ENCODE results near the gene GSG1L. TPM values are rescaled to one million over a fixed set of nuclear protein-coding genes. Genes with fewer than 3 reads are reported as not detected.

GSG1L gene
- polyA plus RNA-seq, 3 donors: not detected

GRCh38 chr16:27826081-27826892 lies 237.2 kb downstream of the GSG1L start:
- no peak for TF ChIP-seq CTCF (IDR thresholded peaks at IDR 0.05)
- intact Hi-C loops (cut with micrococcal nuclease): no loop called here
- Histone ChIP-seq H2AFZ (ENCODE audit: insufficient read depth, low read depth, low read length, poor library complexity, severe bottlenecking) (no peak overlapping the region), H3K36me3 (replicated peaks in 1 of 2; ENCODE audit: control insufficient read depth in 1 of 2, insufficient read depth in 2 of 2, low read length in 2 of 2) (no peaks in the 10 kb centered on the region), H3K4me2 (replicated peaks; ENCODE audit: extremely low read depth, low read length, poor library complexity, severe bottlenecking) (no peak overlapping the region), H3K27ac (ENCODE audit: low read depth in 1 of 2, low read length in 2 of 2) (no peak overlapping the region), H3K9ac (ENCODE audit: insufficient read depth, low read length, poor library complexity, severe bottlenecking) (no peak overlapping the region), H4K20me1 (ENCODE audit: insufficient read depth, low read length) (no peaks in the 10 kb centered on the region), H3K4me3 (replicated peaks in 1 of 3; ENCODE audit: low read depth in 2 of 3, low read length in 3 of 3) (no peak overlapping the region), H3K27me3 (ENCODE audit: control insufficient read depth in 2 of 2, insufficient read depth in 2 of 2, low read length in 2 of 2) (no peaks in the 10 kb centered on the region), H3K4me1 (ENCODE audit: control insufficient read depth in 1 of 2, insufficient read depth in 2 of 2, low read length in 2 of 2) (no peaks in the 10 kb centered on the region), H3K9me3 (replicated peaks in 1 of 2; ENCODE audit: control insufficient read depth in 1 of 2, insufficient read depth in 1 of 2, low read length in 2 of 2) (peaks cover 0 to 13% of the 10 kb centered on the region in 2 donors), H3K79me2 (ENCODE audit: insufficient read depth, low read length) (no peaks in the 10 kb centered on the region)
- Mint-ChIP-seq H3K27ac (no peak overlapping the region), H3K4me1 (no peaks in the 10 kb centered on the region), H3K36me3 (no peaks in the 10 kb centered on the region), H3K9me3 (peaks cover 6 to 15% (median 11%) of the 10 kb centered on the region in 7 donors), H3K4me3 (no peak overlapping the region), H3K27me3 (ENCODE audit: low read depth in 3 of 3) (peaks cover 2 to 7% (median 5%) of the 10 kb centered on the region in 3 donors)
- WGBS (ENCODE audit: insufficient coverage): 93% methylated on average over 5 of the region's 12 CpGs
- DNase-seq: no peak

GRCh38 chr16:27824786-27825185 lies 238.7 kb downstream of the GSG1L start:
- WGBS (ENCODE audit: insufficient coverage): 93% methylated on average over 4 of the region's 9 CpGs
- Histone ChIP-seq H3K36me3 (replicated peaks in 1 of 2; ENCODE audit: control insufficient read depth in 1 of 2, insufficient read depth in 2 of 2, low read length in 2 of 2) (no peaks in the 10 kb centered on the region), H3K4me2 (replicated peaks; ENCODE audit: extremely low read depth, low read length, poor library complexity, severe bottlenecking) (no peak overlapping the region), H4K20me1 (ENCODE audit: insufficient read depth, low read length) (no peaks in the 10 kb centered on the region), H3K4me1 (ENCODE audit: control insufficient read depth in 1 of 2, insufficient read depth in 2 of 2, low read length in 2 of 2) (no peaks in the 10 kb centered on the region), H3K27ac (ENCODE audit: low read depth in 1 of 2, low read length in 2 of 2) (no peak overlapping the region), H2AFZ (ENCODE audit: insufficient read depth, low read depth, low read length, poor library complexity, severe bottlenecking) (no peak overlapping the region), H3K4me3 (replicated peaks in 1 of 3; ENCODE audit: low read depth in 2 of 3, low read length in 3 of 3) (no peak overlapping the region), H3K79me2 (ENCODE audit: insufficient read depth, low read length) (no peaks in the 10 kb centered on the region), H3K27me3 (ENCODE audit: control insufficient read depth in 2 of 2, insufficient read depth in 2 of 2, low read length in 2 of 2) (no peaks in the 10 kb centered on the region), H3K9me3 (replicated peaks in 1 of 2; ENCODE audit: control insufficient read depth in 1 of 2, insufficient read depth in 1 of 2, low read length in 2 of 2) (peaks cover 0 to 9% of the 10 kb centered on the region in 2 donors), H3K9ac (ENCODE audit: insufficient read depth, low read length, poor library complexity, severe bottlenecking) (no peak overlapping the region)
- intact Hi-C loops (cut with micrococcal nuclease): no loop called here
- H3K27ac Mint-ChIP-seq: no peak overlapping the region
- no peak for TF ChIP-seq CTCF (IDR thresholded peaks at IDR 0.05)
- H3K27me3 Mint-ChIP-seq (ENCODE audit: low read depth in 3 of 3): peaks cover 2 to 4% (median 4%) of the 10 kb centered on the region in 3 donors
- H3K4me1 Mint-ChIP-seq: no peaks in the 10 kb centered on the region
- H3K4me3 Mint-ChIP-seq: no peak overlapping the region
- peaks cover 1 to 6% (median 3%) of the 10 kb centered on the region in 7 donors for H3K9me3 Mint-ChIP-seq
- H3K36me3 Mint-ChIP-seq: no peaks in the 10 kb centered on the region
- no peak for DNase-seq

Data from CD14-positive monocyte (primary cell).